HG03280 (cell line): ENCODE measurements around the gene RASGEF1C.

Experiments used
- ATAC-seq: cut with Tn5 transposase; IDR thresholded peaks from one replicate; pipeline ENCODE4 v1.9.1; 2021; ENCODE audit warnings: mild to moderate bottlenecking, moderate library complexity; ENCODE audit not compliant: unreplicated experiment

RASGEF1C gene

DNA sequence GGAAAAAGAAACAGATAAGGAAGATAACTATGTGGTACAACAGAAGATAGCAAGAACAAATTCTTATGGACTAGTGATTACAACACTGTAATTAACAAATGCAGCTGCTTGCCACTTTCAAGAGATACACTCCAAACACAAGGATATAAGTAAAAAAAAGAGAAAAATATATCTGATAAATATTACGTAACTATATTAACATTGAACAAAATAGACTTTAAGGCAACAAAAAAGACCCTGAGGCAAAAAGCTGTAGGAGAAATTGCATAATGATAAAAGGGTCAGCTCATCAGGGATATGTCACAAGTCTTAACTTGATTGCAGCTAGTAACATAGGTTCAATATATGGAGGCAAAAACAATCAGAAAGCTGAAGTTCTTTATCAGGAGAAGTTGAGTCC is 86.1 kb downstream of the RASGEF1C start:
- no peak for ATAC-seq

DNA sequence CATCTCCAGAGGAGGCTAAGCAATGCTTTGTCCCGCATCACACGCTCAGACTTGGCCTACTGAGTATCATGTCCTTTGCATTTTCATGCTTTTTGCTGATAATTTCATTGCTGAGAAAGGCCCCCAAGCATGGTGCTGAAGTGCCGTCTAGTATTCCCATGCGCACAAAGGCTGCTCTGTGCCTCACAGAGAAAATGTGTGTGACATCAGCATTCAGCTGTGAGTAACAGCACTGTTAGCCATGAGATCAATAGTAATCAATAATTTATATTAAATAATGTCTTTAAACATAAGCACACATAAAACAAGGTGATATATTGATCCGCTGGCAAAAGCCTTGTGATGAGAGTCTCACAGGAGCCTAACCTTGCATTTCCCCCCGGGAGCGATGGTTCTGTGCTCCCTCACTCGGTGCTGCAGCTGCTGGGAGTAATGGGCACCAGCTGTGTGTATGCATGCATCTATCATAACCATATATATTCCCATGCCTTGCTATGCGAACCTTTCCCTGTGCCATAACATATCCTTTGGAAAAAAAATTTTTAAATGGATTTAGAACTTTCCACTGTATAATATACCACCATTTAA is 87.1 kb downstream of the RASGEF1C start:
- ATAC-seq, result no peak

DNA sequence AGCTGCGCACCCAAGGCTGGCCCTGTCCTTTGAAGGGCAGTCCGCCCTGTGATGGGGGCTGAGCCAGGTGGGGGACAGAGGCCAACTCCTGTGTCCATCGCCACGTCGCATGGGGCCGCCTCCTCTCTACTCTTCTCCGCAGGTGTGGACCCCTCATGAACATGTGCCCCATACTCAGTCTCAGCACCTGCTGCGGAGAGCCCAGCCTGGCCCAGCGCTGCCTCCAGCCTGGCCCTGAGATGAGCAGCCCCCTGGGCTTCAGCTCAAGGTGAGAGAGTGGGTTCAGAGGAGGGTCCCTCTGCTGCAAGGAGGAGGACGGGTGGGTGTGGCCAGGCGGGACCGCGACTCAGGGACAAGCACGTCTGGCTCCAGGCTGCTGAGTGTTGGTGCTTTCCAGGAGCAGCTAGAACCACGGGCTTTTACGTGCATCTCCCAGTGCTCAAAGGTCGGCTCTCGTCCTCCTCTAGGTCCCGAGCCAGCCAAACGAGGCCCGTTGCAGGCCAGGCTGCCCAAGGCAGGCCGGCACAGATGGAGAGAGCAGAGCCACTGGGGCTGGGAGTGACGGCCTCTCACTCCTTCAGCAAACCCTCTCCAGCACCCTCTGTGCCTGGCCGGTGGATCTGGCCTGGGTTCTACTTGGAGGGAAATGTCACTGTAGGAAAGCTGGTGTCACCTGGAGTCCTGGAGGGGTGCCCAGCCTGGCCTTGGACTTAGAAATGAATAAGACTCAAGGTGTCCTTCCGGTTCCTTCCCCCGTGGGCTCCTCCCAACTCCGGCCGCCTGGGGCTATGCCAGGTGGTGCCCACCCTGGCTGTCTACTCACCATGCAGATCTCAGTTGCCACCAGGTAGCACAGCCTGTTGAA is 88.5 kb downstream of the RASGEF1C start:
- no peak for ATAC-seq

DNA sequence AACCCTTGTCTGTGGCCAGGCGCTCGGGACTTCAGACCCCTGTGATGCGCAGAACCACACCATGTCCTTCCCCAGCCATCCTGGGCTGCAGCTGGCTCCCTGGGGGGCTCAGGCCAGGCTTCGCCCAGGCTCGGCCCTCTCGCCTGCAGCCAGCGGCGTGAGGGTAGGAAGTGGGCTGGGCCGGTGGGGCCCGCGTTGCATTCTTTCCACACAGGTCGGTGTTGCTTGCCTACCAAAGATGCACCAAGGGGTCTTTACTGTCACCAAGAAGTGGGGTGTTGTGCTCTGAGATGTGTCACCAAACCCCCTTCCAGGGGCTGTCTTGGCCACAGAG is 89.1 kb downstream of the RASGEF1C start:
- no peak for ATAC-seq

DNA sequence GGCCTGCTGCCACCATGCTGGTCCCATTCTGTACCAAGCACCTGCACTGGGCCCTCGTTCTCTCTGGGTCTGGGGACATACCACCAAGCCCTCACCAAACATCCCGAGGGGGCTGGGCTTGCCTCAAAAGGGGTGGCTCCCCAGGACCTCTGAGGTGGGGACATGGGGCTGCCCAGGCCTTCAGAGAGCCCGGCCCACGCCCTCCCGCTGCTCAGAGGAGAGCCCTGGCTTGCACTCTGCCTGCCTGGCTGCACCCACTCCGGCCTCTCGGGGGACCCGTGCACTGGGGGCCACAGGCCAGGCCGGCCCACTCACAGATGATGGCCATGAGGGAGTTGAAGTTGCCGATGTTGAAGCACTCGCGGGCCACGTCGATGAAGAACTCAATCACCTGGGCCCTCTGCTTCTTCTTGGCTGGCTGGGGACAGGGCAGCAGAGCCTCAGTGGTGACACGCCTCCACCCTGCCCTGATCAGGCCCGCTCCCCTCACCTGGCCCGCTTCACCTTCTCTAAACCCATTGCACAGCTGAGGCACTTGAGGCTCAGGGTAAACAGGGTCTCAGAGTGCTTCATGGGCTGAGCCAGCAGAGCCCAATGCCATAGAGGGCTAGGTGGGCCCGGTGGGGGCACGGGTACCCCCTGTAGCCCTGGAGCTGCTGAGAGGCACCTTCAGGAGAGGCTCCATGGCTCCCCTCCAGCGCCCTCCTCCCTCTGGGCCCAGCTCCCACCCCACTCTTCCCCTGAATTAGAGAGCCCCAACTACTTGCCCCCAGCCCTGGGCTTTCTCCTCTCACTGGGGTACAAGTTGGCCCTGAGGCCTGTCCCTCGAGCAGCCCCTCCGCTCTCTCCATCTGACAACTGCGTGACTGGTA is 89.7 kb downstream of the RASGEF1C start:
- ATAC-seq, result no peak

DNA sequence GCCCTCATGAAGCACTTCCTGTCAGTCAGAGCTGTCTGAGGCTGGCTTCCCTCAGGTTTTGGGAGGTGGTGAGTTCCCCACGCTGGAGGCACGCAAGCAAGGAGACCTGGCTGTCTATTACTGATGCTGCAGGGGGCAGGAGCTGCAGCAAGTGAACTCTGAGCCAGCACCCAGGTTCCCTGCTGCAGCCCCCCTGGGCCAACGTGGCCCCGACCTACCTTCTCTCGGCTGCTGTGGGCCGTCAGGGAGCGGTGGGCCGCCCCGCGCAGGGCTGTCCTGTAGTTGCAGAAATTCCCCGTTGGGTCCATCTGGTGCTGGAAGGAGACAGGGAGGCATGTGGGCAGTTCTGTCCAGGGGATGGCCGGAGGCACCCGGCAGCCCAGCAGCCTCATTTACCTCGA is 90.6 kb downstream of the RASGEF1C start:
- no peak for ATAC-seq

DNA sequence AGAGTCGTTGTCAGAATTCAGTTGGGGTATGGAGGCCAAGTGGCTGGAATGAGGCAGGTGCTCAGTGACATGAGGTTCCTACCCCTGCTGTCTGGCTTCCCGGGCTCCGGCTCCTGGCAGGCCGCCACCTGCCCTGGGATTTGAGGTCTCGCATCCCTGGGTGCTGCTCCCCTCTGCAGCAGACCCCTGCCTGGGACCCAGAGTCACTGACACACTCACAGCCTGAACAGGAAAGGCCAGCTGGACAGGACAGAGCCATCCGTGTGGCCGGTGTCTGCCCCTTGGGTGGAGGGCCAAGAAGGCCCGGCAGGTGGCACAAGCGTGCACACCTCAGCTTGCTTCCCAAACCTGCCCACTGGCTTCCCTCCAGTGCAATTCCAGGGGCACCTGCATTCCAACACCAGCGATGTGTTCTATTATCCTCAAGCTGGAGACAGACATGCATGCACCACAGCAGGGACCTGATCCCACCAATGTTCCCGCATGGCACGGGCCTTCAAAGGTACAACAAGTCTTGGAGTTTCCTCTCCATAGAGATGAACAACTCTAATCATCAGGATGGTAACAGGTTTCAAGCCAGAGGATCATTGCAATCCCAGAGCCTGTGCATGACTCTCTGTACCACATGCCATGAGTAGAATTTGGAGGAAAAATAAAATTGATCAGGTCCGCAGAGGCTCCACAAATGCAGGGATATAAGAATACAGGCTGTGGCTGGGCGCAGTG is 91.8 kb downstream of the RASGEF1C start:
- ATAC-seq, result no peak

DNA sequence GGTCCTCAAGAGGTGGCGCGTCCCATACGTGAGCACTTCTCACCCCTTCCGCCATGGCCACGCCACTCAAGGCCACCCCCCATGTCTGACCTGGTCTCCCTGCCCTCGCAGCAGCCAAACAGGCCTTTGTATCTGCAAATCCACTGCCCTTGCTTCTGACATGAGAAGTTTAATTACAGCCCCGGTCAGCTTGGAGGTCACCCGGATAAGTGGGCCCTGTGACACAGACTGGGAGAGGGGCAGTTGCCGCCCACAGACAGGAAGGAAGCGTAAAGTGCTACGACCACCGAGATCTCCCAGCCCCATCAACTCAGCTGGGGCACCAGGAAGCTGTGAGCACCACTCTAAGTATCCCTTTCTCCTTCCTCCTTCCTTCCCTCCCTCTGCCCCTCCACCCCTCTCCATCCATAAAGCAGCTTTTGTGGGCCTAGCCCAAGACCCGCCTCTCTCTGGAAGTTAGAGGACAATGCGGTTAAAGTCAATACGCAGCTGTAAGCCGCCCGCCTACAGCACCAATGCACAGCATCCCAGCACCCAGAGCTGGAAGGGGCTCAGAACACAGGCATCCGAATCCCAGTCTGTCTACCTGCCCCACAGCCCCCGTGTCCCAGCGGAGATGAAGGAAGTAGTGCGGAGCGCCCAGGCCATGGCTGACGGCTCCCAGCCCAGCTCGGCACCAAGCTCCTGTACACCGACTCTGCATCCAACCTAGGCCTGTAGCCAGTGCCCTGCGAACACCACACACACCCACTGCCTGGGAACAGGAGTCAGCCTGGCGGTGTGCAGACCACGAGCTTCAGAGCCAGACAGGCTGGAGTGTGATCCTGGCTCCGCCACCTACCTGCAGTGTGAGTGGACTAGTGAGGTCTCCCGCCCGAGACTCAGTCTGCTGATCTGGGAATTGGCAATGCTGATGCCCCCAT is 92.7 kb downstream of the RASGEF1C start:
- no peak for ATAC-seq

DNA sequence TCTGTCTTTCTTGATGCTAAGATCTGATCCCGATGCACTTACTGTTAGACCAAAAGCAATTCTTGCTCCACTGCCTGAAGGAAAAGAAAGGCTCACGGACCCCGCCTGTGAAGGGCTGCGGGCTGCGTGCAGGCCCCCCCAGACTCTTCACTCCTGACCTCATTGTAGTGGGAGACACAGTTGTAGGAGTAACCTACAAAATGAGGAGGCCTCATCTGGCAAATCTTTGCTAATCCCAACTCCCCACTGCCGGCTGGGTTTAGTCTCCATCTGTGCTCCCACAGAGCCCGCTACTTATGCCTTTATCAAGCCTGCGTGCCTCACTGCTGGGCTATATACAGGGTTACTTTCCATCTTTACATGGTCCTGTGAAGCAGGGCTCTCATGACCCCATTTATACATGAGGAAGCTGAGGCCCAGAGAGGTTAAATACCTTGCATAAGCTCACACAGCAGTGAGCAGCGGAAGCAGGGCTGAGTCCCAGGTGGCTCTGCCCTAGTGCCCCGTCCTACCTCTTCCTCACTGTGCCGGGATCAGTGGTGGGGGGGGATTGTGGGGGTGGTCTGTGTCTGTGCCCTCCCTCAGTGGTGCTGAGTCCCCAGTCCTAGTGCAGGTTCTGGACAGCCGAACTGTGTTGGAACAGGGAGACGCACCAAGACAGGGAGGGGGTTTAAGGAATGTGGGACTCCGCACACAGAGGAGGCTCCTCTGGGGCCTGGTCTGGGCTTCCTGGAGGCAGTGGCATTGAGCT is 93.5 kb downstream of the RASGEF1C start:
- ATAC-seq, result no peak

DNA sequence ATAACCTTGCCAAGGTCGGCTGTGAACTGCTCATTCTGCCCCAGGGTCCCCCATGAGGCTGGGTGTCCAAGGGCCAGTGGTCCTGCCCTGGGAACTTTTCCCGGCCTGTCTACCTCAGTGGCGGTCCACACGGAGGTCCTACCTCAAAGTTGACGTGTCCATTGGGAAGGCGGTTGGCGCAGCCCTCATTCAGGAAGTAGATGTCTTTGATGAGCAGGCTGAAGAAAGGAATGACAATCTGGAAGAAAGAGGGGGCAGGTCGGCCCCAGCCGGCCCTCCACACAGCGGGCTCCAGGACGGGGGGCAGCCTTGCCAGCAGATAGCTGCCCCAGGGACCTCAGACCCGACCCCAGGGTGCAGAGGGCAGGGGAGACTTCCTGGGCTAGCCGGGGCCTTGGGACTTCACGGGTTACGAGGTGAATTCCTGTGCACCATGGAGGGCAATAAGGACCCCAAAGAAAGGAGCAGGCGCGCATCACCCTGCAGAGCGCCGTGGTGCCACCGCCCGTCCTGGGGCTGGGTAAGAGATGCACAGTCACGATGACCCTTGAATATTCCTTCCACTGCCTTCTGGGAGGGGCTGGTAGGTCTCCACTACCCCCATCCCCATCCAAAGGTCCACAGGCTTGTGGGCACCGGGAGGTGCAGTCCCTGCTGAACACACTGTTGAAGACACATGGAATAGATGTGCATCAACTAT is 94.6 kb downstream of the RASGEF1C start:
- ATAC-seq, result no peak

DNA sequence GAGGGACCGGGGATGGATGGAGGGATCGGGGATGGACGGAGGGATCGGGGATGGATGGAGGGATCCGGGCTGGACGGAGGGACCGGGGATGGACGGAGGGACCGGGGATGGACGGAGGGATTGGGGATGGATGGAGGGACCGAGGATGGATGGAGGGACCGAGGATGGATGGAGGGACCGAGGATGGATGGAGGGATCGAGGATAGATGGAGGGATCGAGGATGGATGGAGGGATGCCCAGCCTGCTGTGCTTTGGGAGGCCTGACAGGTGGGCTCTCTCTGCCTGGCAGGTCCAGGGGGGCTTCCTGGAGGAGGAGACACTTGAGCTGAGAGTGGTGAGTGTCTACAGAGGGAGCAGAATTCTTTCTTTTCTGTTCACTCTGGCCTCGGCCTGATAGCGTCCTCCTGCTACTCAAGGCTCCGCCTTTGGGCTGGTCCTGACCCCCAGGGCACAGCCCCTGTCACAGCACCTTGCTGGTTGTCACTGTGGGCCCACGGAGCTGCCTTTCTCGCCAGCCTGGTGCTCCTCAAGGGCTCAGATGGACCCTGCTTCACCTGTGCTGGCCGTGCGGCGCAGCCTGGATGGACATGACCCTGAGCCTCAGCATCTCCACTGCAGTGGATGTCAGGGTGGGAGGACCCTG is 95.2 kb downstream of the RASGEF1C start:
- no peak for ATAC-seq

DNA sequence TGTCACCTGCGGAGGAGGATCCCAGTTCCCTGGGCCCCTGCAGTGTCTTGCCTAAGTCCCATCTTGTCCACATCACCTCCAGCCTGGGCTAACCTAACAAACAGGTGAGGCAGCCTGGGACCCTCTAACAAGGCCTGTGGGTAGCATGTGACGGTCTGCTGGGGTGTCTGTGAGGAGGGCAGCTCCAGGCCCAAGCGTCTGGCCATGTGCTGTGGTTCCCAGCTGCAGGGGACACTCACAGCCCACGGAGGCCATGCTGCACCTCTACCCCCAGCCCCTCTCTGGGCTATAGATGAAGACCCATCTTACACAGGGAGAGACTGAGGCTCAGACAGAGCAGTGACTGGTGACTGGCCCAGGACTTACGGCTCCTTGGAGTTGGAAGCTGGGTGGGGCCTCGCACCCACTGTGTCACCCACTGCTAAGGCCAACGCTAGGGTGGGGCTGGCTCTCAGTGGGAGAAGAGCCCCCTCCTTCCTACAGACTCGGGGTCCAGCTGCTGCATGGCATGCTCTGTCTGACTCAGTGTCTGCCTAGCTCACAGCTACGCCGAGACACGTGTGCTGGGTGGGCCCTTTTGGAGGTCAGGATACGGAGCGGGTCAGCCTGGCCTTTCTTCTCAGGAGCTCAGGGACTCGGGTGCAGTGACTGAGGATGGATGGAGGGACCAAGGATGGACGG is 96.7 kb downstream of the RASGEF1C start:
- ATAC-seq, result no peak

DNA sequence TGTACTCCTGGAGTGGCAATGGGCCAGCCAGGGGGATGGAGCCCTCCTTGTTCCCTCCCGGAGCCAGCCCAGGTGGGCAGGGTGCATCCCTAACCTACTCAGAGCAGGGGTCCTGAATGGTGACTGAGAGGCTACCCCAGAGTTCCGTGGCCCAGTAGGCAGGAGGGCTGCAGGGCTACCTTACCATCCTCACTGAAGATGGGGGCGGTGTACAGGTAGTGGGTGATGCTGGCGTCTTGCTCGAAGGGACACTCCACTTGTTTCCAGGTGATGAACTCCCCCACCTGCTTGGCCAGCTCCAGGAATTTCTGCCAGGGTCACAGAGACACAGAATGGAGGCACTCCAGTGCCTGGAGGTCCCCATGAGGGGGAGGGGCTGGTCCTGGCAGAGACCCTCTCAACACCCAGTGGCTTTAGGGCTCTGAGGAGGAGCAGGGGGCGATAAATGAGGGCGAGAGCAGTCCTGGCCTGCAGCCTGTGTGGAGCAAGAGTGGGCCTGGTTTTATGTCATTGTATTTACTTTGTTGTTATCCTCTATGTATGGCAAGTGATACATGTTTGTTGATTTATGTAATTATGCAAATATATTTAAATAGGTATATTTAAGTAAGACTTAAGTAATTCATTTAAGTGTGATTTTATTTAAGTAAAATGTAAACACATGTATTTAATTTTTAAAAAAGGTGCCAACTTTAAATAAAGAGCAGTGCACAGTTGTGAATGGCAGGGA is 97.6 kb downstream of the RASGEF1C start:
- ATAC-seq, result no peak

DNA sequence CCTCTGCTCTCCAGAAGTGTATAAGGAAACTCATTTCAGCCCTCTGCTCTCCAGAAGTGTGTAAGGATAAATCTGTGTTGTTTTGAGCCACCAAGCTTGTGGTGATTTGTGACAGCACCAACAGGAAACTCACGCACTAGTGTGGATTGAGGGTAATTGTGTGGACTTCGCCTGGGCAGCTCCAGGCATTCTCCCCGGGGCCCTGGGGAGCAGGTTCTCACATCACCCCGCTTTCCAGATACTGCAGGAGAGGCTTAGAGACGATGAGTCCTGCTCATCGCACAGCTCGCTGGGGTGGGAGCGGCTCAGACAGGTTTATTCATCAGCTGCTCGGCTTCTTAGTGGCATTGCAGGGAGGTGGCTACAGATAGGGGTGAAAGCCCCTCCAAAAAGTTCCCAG is 99.1 kb downstream of the RASGEF1C start:
- no peak for ATAC-seq

DNA sequence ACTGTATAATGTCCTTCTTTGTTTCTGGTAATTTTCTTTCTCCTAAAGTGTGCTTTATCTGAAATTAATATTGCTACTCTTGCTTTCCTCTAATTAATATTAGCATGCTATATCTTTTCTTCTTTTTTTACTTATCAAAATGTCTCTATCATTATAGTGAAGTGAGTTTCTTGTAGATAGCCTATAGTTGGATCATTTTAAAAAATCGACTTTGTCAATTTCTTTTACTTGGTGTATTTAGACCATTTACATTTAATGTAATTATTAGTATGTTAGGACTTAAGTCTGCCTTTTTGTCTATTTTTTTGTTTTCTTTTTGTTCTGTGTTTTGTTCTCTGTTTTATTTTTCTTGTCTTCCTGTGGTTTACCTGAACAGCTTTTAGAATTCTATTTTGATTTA is 102.0 kb downstream of the RASGEF1C start:
- no peak for ATAC-seq

DNA sequence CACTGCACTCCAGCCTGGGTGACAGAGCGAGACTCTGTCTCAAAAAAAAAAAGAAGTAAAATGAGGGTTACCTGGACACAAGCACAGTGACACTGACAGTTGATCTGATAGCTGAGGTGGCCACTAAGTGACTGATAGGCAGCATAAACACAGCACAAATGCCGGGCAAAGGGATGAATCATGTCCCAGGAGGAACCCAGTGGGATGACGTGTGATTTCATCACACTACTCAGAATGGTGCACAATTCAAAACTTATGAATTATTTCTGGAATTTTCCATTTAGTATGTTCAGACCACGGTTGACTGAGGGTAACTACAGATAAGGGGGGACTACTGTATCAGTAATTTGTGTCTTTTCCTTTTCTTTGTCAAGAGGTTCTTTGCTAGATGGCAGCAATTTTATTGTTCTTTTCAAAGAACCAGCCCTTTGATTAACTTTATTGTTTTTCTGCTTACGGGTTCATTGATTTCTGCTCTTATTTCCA is 103.1 kb downstream of the RASGEF1C start:
- ATAC-seq, result no peak

DNA sequence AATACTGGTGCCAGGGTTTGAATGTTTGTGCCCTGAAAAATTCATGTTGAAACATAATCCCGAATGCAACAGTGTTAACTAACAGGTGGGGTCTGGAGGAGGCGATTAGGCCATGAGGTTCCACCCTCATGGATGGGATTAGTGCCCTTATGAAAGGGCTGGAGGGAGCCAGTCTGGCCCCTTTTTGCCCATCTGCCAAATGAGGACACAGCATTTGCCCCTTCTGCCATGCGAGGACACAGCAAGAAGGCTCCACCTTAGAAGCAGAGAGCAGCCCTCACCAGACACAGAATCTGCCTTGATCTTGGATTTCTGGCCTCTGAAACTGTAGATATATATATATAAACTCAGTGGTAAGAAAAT is 104.9 kb downstream of the RASGEF1C start:
- ATAC-seq, result no peak
